Neural cell (in vitro differentiated cells): Measurements from ENCODE around the gene EGLN1. TPM values are rescaled to one million over a fixed set of nuclear protein-coding genes. Genes with fewer than 3 reads are reported as not detected.
"Not testable (repeated sequence)": the region's sequence is repeated elsewhere in the genome, so short reads cannot be mapped to it uniquely, and the experiment has no call there.

Source experiments
- H2AFZ ChIP-seq: fragments of 200-600, 300-800 bp; sonication (generic), shearing (Covaris generic); 2 replicates; pipeline ENCODE4 v1.6.0; 2014; ENCODE audit warnings: low read depth, mild to moderate bottlenecking, antibody characterized with exemption, low read length, moderate library complexity
- H3F3A ChIP-seq: fragments of 200-600 bp; shearing (Covaris generic); 2 replicates; pipeline ENCODE4 v1.6.1; 2016; ENCODE audit warnings: mild to moderate bottlenecking, moderate library complexity, mixed read lengths, antibody characterized with exemption, low read length; ENCODE audit not compliant: insufficient read depth, poor library complexity, severe bottlenecking
- H3K27ac ChIP-seq: fragments of 200-600, 300-800 bp; sonication (generic), shearing (Covaris generic); 2 replicates; pipeline ENCODE4 v1.5.1; 2014; ENCODE audit warnings: mild to moderate bottlenecking, low read length, moderate library complexity
- H3K27me3 ChIP-seq: fragments of 300-800, 200-600 bp; sonication (generic), shearing (Covaris generic); 2 replicates; pipeline ENCODE4 v1.6.0; 2014; ENCODE audit warnings: mild to moderate bottlenecking, low read depth, low read length, moderate library complexity; ENCODE audit not compliant: insufficient read depth
- H3K36me3 ChIP-seq: fragments of 300-800, 200-600 bp; sonication (generic), shearing (Covaris generic); 2 replicates; pipeline ENCODE4 v1.5.1; 2014; ENCODE audit warnings: mild to moderate bottlenecking, antibody characterized with exemption, low read length, moderate library complexity; ENCODE audit not compliant: insufficient read depth
- H3K4me2 ChIP-seq: fragments of 300-800, 200-600 bp; sonication (generic), shearing (Covaris generic); 2 replicates; pipeline ENCODE4 v1.6.0; 2014; ENCODE audit warnings: mild to moderate bottlenecking, low read length
- H3K4me3 ChIP-seq: fragments of 300-800, 200-600 bp; sonication (generic), shearing (Covaris generic); 2 replicates; pipeline ENCODE4 v1.5.1; 2014; ENCODE audit warnings: mild to moderate bottlenecking, low read length, moderate library complexity
- H3K79me2 ChIP-seq: fragments of 200-600 bp; shearing (Covaris generic); replicated peaks from 2 replicates; pipeline ENCODE4 v1.6.0; 2014; ENCODE audit warnings: mild to moderate bottlenecking, low read length, moderate library complexity; ENCODE audit not compliant: insufficient read depth
- H3K9ac ChIP-seq: fragments of 300-800, 200-600 bp; sonication (generic), shearing (Covaris generic); 2 replicates; pipeline ENCODE4 v1.6.1; 2016; ENCODE audit warnings: mild to moderate bottlenecking, low read length, mixed read lengths
- H3K9me2 ChIP-seq: fragments of 200-600 bp; shearing (Covaris generic); 2 replicates; pipeline ENCODE4 v1.6.1; 2016; ENCODE audit warnings: mild to moderate bottlenecking, low read length, mixed read lengths; ENCODE audit not compliant: insufficient read depth
- H3K9me3 ChIP-seq: fragments of 200-600, 300-800 bp; sonication (generic), shearing (Covaris generic); 2 replicates; pipeline ENCODE4 v1.6.1; 2016; ENCODE audit warnings: mild to moderate bottlenecking, mixed run types, low read length, moderate library complexity, mixed read lengths
- H4K20me1 ChIP-seq: fragments of 200-600 bp; shearing (Covaris generic); 2 replicates; pipeline ENCODE4 v1.6.1; 2016; ENCODE audit warnings: mild to moderate bottlenecking, mixed run types; ENCODE audit not compliant: insufficient read depth
- CTCF ChIP-seq: fragments of 450-650 bp; IDR thresholded peaks from 2 replicates; pipeline ENCODE4 v1.5.1; 2014; ENCODE audit warnings: antibody characterized with exemption, mild to moderate bottlenecking, moderate library complexity; ENCODE audit not compliant: poor library complexity, severe bottlenecking
- EP300 ChIP-seq: fragments of 450-650 bp; conservative IDR thresholded peaks from 2 replicates; pipeline ENCODE4 v1.6.1; 2014; ENCODE audit warnings: antibody characterized with exemption, mild to moderate bottlenecking, moderate library complexity; ENCODE audit not compliant: poor library complexity, severe bottlenecking
- EZH2 ChIP-seq: fragments of 200-600, 300-800 bp; shearing (Covaris generic), sonication (generic); IDR thresholded peaks from 2 replicates; pipeline ENCODE4 v1.6.1; 2014; ENCODE audit warnings: antibody characterized with exemption, low read length, borderline replicate concordance, mild to moderate bottlenecking; ENCODE audit not compliant: insufficient read depth, poor library complexity, severe bottlenecking
- MXI1 ChIP-seq: fragments of 450-650 bp; conservative IDR thresholded peaks from 2 replicates; pipeline ENCODE4 v1.6.1; 2014; ENCODE audit warnings: antibody characterized with exemption, mild to moderate bottlenecking; ENCODE audit not compliant: poor library complexity, severe bottlenecking
- POLR2AphosphoS5 ChIP-seq: IDR thresholded peaks from 2 replicates; pipeline ENCODE4 v1.6.1; 2012
- RAD21 ChIP-seq: fragments of 450-650 bp; conservative IDR thresholded peaks from 2 replicates; pipeline ENCODE4 v1.6.1; 2014; ENCODE audit warnings: antibody characterized with exemption, mild to moderate bottlenecking, moderate library complexity
- SMC3 ChIP-seq: fragments of 450-650 bp; conservative IDR thresholded peaks from 2 replicates; pipeline ENCODE4 v1.6.1; 2014; ENCODE audit warnings: antibody characterized with exemption, mild to moderate bottlenecking, moderate library complexity; ENCODE audit not compliant: poor library complexity
- TAF1 ChIP-seq: IDR thresholded peaks from 2 replicates; pipeline ENCODE4 v1.6.1; 2012; ENCODE audit warnings: low read depth
- polyA minus RNA-seq: library from RNA; depleted of rRNA, polyadenylated mRNA; stranded (reverse); fragments of >200 nt; gene quantifications from 2 replicates; pipeline ENCODE4 v1.2.3, GENCODE V29; 2014
- polyA plus RNA-seq: library from polyadenylated mRNA; depleted of rRNA; stranded (reverse); fragments of >200 nt; gene quantifications from 2 replicates; pipeline ENCODE4 v1.2.3, GENCODE V29; 2014
- TF ChIP-seq, protein P1 (sequence below): IDR thresholded peaks from 2 replicates; pipeline ENCODE4 v1.6.1; 2012; ENCODE audit warnings: borderline replicate concordance

Gene EGLN1
- polyA plus RNA-seq (32.6 and 33.2 TPM in 2 replicates), polyA minus RNA-seq (42.6 and 43.6 TPM in 2 replicates)

GRCh38 chr1:231421971-231422797, at the start of gene EGLN1:
EGLN1 (minus strand) TSS chr1:231422287; CDS start chr1:231421888, 399 bp downstream.
- peak within 1 kb of the TSS; percentile 86 for H3K27ac ChIP-seq
- H3F3A ChIP-seq = no peaks in the 10 kb centered on the region
- peak within 1 kb of the TSS; percentile 82 for H3K9ac ChIP-seq
- peaks cover 14% of the 10 kb centered on the region for H4K20me1 ChIP-seq
- peak; percentile 48 for TF ChIP-seq RAD21
- TF ChIP-seq MXI1 = peak; percentile 60
- TF ChIP-seq TAF1 = peak; percentile 48
- peak; percentile 44 for TF ChIP-seq EP300
- TF ChIP-seq SMC3 = peak; percentile 33
- peak; percentile 81 for TF ChIP-seq CTCF
- no peak for TF ChIP-seq EZH2
- TF ChIP-seq POLR2AphosphoS5 = peak; percentile 83
- TF ChIP-seq, protein P1, sequence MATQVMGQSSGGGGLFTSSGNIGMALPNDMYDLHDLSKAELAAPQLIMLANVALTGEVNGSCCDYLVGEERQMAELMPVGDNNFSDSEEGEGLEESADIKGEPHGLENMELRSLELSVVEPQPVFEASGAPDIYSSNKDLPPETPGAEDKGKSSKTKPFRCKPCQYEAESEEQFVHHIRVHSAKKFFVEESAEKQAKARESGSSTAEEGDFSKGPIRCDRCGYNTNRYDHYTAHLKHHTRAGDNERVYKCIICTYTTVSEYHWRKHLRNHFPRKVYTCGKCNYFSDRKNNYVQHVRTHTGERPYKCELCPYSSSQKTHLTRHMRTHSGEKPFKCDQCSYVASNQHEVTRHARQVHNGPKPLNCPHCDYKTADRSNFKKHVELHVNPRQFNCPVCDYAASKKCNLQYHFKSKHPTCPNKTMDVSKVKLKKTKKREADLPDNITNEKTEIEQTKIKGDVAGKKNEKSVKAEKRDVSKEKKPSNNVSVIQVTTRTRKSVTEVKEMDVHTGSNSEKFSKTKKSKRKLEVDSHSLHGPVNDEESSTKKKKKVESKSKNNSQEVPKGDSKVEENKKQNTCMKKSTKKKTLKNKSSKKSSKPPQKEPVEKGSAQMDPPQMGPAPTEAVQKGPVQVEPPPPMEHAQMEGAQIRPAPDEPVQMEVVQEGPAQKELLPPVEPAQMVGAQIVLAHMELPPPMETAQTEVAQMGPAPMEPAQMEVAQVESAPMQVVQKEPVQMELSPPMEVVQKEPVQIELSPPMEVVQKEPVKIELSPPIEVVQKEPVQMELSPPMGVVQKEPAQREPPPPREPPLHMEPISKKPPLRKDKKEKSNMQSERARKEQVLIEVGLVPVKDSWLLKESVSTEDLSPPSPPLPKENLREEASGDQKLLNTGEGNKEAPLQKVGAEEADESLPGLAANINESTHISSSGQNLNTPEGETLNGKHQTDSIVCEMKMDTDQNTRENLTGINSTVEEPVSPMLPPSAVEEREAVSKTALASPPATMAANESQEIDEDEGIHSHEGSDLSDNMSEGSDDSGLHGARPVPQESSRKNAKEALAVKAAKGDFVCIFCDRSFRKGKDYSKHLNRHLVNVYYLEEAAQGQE = peak; percentile 62
- peaks cover 39% of the 10 kb centered on the region for H3K79me2 ChIP-seq
- H2AFZ ChIP-seq = peak within 1 kb of the TSS; percentile 65
- H3K4me3 ChIP-seq = peak within 1 kb of the TSS; percentile 87
- no peaks in the 10 kb centered on the region for H3K9me3 ChIP-seq
- no peaks in the 10 kb centered on the region for H3K27me3 ChIP-seq
- H3K36me3 ChIP-seq = no peaks in the 10 kb centered on the region
- H3K4me2 ChIP-seq = peak within 1 kb of the TSS; percentile 65
- H3K9me2 ChIP-seq = no peaks in the 10 kb centered on the region

DNA sequence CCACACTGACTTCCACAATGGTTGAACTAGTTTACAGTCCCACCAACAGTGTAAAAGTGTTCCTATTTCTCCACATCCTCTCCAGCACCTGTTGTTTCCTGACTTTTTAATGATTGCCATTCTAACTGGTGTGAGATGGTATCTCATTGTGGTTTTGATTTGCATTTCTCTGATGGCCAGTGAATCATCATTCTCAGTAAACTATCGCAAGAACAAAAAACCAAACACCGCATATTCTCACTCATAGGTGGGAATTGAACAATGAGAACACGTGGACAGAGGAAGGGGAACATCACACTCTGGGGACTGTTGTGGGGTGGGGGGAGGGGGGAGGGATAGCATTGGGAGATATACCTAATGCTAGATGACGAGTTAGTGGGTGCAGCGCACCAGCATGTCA, 49.4 kb upstream of the EGLN1 start:
- not testable (repeated sequence) for H4K20me1 ChIP-seq, H3K36me3 ChIP-seq, H3K27me3 ChIP-seq, H3F3A ChIP-seq, H3K9me3 ChIP-seq, H3K4me3 ChIP-seq, H3K79me2 ChIP-seq, H2AFZ ChIP-seq, H3K9ac ChIP-seq, H3K27ac ChIP-seq, H3K9me2 ChIP-seq, H3K4me2 ChIP-seq

- not testable (repeated sequence) for H3K36me3 ChIP-seq, H2AFZ ChIP-seq, H3K27me3 ChIP-seq, H3K4me3 ChIP-seq, H3K79me2 ChIP-seq, H4K20me1 ChIP-seq, H3F3A ChIP-seq, H3K9me2 ChIP-seq, H3K9ac ChIP-seq, H3K27ac ChIP-seq, H3K9me3 ChIP-seq, H3K4me2 ChIP-seq
These were observed 48.9 kb upstream of the EGLN1 start for GRCh38 chr1:231471027-231471426.
